ENCODE data around the gene TDG.

DNA sequence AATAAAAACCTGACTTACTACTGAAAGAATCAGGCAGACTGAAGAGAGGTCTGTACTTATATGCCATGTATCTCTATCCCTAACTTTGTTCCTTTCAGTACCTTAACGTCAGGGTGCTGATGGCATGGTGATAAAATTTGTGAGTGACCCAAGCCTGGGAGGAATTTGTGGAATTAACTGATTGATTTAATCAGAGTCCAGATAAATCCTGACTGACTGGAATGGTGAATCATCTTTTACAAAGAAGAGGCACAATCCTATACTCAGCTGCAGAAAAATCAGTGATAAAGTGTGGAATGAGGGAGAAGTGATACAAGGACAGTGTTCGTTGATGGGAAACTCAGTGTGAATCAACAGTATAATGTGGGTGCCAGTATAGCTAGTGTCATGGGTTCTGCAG, 3.7 kb downstream of the TDG start:
- TF ChIP-seq, protein P1, sequence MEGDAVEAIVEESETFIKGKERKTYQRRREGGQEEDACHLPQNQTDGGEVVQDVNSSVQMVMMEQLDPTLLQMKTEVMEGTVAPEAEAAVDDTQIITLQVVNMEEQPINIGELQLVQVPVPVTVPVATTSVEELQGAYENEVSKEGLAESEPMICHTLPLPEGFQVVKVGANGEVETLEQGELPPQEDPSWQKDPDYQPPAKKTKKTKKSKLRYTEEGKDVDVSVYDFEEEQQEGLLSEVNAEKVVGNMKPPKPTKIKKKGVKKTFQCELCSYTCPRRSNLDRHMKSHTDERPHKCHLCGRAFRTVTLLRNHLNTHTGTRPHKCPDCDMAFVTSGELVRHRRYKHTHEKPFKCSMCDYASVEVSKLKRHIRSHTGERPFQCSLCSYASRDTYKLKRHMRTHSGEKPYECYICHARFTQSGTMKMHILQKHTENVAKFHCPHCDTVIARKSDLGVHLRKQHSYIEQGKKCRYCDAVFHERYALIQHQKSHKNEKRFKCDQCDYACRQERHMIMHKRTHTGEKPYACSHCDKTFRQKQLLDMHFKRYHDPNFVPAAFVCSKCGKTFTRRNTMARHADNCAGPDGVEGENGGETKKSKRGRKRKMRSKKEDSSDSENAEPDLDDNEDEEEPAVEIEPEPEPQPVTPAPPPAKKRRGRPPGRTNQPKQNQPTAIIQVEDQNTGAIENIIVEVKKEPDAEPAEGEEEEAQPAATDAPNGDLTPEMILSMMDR (IDR thresholded peaks at IDR 0.05; ENCODE audit: low read length) = no peak
- no peak for TF ChIP-seq EZH2 (IDR thresholded peaks at IDR 0.05; ENCODE audit: borderline replicate concordance, low read length)
